Activated naive CD4-positive, alpha-beta T cell treated with anti-CD3 and anti-CD28 coated beads, Interleukin-2, amount 50 U/mL, for 72 hours (primary cell): Measurements from ENCODE around the gene DGKI. TPM values are rescaled to one million over a fixed set of nuclear protein-coding genes. Genes with fewer than 3 reads are reported as not detected.

Experiments used
- ATAC-seq, 2 donors: fragments of 150-1000 bp; cut with Tn5 transposase; 2 replicates each; pipeline ENCODE4 v1.10.0; 2021; ENCODE audit warnings: mild to moderate bottlenecking in 2 of 2, moderate library complexity in 2 of 2
- DNase-seq, 2 donors: peaks; one replicate each; pipeline ENCODE4 v3.0.0; 2021 to 2022; ENCODE audit warnings: low spot score in 2 of 2
- H3K27ac Mint-ChIP-seq, 2 donors: one replicate each; pipeline ENCODE4 v1.8.0; 2022; ENCODE audit warnings: mild to moderate bottlenecking in 2 of 2, mixed read lengths in 2 of 2
- H3K36me3 Mint-ChIP-seq, 2 donors: one replicate each; pipeline ENCODE4 v1.8.0; 2022; ENCODE audit warnings: mixed read lengths in 2 of 2
- H3K9me3 Mint-ChIP-seq, 2 donors: one replicate each; pipeline ENCODE4 v1.8.0; 2022; ENCODE audit warnings: mixed read lengths in 2 of 2
- total RNA-seq, 2 donors: library from RNA; stranded (reverse); gene quantifications; one replicate each; pipeline ENCODE4 v1.2.3, GENCODE V29; 2022

Gene DGKI
- total RNA-seq, 2 donors from 2014 or later, result 0.71 to 16.8 TPM

DNA sequence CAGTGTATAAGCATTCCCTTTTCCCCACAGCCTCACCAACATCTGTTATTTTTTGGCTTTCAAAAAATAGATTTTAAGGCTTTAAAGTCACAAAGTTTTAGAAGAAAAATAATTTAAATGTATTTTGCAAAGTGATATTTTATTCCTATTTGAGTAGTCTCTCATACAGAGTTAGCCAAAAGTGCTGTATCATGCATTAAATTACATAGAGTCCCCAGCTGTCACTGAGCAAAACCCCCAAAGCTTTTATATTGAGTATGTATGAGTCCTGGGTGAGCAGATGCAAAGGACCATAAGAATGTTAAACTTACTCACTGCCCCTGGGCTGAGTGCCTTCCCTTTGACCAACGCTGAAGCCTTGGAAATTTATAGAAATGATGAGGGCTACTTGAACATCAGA is 432.9 kb downstream of the DGKI start:
- Mint-ChIP-seq H3K36me3 (no peaks in the 10 kb centered on the region), H3K27ac (no peak overlapping the region), H3K9me3 (peaks cover 3 to 12% of the 10 kb centered on the region in 2 donors)
- ATAC-seq (no peak), DNase-seq (no peak)

DNA sequence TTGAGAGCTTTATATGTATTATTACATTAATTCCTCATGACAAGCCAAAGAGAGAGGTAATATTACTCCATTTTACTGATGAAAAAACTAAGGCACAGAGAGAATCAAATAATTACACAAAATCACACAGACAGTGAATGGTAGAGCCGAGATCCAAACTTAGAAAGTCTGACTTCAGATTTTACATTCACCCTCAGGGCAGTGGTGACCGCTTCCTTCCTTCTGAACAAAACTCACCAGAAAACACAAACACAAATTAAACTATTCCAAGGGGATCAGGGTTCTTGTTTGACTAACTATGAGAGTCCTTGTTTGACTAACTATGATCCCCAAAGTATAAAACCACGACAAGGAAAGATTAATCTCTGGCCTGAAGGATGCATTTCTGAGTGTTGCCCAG is 435.3 kb downstream of the DGKI start:
- no peak for DNase-seq
- H3K9me3 Mint-ChIP-seq, result peaks cover 10 to 12% of the 10 kb centered on the region in 2 donors
- no peaks in the 10 kb centered on the region for H3K36me3 Mint-ChIP-seq
- no peak for ATAC-seq
- no peak overlapping the region for H3K27ac Mint-ChIP-seq

DNA sequence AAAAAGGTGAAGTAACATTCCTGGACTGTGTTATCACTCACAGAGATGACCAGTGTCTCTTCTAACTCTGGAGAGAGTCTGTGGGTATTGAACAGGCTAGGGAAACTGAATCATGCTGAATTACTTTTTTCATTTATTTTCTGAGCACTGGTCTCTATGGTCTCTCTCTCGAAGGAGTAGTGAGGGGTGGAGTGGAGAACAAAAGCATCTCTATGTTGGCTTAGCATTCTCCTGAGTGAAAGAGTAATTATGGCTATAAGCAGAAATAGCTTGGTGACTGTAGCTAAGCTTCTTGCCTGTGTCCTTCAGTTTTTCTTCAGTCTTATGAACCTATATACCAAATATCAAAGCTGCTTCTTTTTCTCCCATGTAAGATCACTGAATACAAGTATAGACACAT is 438.6 kb downstream of the DGKI start:
- H3K36me3 Mint-ChIP-seq, result no peaks in the 10 kb centered on the region
- ATAC-seq (no peak), DNase-seq (no peak)
- peaks cover 10 to 16% of the 10 kb centered on the region in 2 donors for H3K9me3 Mint-ChIP-seq
- H3K27ac Mint-ChIP-seq, result no peak overlapping the region

DNA sequence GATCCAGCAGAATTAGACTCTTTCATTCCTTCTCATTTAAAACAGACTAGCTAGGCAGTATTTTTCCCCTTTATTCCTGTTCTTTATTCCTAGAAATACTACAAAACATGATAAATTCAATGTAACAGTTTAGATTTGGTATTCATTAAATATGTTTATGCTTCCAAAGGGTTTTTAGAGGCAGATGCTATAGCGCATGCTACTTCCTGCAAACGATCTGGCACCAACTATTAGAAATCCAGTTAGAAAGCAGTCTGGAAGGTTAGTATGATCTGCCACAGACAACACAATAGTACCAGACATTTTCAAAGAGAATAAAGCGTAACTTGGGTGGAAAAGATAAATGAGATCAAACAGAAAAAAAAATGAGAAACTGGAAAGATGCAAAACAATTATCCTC is 439.7 kb downstream of the DGKI start:
- H3K9me3 Mint-ChIP-seq, result peaks cover 7 to 11% of the 10 kb centered on the region in 2 donors
- no peak for ATAC-seq

DNA sequence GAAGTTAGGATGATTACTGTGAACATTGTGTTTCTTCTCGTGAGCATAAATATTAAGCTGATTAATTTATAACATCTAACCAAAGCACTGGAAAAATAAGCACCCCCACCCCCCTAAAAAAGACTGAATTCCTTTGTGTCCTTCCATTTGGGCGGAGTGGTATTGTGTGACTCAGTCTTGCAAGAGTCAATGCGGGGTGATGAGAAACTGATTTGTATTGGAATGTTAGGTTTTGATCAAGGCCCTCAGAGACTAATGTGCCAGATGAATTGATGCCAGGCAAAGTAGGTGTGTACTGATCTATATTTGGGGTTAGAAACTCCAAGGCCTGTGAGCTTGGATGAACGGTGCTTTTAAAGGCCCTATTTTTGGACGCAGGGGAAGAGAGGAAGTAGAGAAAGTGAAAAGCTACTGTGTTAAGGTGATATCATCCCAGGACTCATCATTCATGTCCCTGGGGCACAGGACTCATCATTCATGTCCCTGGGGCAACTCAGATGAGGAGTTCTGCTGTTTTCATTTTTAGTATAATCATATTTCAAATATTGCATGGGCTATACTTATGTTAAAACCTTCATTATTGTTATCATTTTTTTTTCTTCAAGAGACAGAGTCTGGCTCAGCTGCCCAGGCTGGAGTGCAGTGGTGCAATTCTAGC is 442.0 kb downstream of the DGKI start:
- H3K36me3 Mint-ChIP-seq, result no peaks in the 10 kb centered on the region
- H3K9me3 Mint-ChIP-seq, result peaks cover 4 to 7% of the 10 kb centered on the region in 2 donors
- DNase-seq (no peak), ATAC-seq (no peak)
- H3K27ac Mint-ChIP-seq, result no peak overlapping the region

More for the DNA sequence above, 439.7 kb downstream of the DGKI start:
- DNase-seq, result no peak
- no peak overlapping the region for H3K27ac Mint-ChIP-seq
- no peaks in the 10 kb centered on the region for H3K36me3 Mint-ChIP-seq

DNA sequence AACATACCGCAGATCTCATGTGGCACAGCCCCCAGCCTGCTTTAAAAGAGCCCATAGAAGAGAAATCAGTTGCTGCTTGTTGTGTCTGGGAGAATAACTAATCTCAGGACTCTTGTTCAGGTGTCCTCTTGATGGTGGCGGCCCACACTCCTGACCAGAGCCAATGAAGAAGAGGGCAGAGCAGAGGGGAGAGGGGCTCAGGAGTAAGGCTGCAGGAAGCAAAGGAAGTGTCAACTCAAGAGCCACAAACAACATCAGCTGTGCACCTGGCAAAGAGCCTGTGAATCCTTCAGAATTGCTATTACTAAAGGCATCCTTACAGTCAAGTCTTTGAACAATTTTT is 443.4 kb downstream of the DGKI start:
- ATAC-seq (no peak), DNase-seq (no peak)
- no peak overlapping the region for H3K27ac Mint-ChIP-seq
- no peaks in the 10 kb centered on the region for H3K36me3 Mint-ChIP-seq
- H3K9me3 Mint-ChIP-seq, result peaks cover 4 to 5% of the 10 kb centered on the region in 2 donors

DNA sequence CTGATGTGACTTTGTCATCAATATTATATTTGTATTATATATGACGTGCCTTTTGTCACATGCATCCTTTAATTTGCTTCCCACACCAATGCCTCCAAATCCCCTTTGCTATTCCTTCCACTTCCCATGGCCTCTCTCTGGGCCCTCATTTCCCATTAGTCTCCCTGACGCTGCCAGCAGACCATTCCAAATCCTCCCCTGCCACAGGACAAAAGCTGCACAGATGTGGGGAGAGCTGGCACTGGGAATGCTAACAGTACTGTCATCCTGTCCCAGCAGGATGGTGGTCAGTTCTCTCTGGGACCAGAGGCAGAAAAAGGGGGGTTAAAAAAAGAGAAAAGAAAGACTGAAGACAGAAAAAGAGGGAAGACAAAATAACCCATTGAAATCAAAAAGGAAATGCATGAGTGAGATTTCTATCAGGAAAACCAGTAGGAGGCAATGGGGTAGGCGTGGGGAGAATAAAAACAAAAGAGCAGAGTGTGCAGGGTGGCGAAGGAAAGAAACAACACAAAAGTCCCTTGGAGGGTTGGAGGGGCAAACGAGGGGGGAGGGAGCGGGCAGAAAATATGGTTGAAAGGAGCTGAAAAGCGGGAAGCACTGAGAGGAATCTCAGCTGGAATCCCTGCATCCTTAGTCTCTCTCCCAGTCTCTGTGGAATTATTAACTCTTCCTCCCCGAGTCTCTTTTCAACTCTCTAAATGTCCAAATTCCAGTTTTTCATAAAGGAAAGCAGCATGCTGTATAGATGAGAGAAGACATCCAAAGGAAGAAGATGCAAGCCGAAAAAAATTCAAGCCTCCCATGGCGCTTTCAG is 444.0 kb downstream of the DGKI start:
- Mint-ChIP-seq H3K36me3 (no peaks in the 10 kb centered on the region), H3K27ac (no peak overlapping the region), H3K9me3 (peaks cover 3 to 4% of the 10 kb centered on the region in 2 donors)
- ATAC-seq, result no peak
- no peak for DNase-seq

DNA sequence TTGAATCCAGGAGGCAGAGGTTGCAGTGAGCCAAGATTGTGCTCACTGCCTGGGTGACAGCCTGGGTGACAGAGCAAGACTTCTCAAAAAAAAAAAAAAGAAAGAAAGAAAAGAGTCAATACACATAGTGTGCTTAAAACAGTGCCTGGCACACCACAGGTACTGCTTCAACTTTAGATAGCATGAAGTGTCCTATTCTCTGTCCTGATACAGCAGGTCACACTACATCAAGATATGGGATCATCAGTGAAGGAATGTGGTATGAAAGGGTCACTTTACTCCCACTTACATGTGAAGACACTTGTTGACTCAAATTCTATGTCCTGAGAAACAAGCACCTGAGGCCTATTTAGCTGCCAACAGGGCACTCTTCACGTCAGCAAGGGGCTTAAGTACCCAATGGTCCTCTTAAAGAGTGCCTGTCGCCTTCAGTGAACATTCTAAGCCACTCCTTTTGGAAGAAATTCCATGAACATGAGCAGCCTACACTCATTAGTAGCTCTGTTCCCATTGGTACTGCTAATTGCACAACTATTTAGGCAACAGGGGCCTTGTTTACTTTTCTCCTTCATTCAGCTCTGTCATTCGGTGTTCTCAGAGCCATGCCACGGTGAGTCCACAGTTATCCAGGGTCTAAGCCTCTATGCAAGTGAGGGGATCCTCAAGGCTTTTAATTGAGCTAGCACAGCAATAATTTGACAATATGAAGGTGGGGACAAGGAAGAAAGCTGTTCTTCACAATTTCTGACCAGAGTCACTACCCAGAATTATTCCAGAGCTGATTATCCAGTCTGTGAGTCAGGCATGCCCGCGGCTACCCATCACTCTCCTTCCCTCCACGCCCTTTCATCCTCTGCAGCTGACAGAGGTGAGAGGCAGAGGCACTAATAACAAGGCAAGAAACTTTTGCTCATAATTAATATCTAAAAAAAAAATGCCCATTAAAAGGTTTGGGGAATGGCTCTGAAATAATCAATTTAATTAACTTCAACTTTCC is 446.6 kb downstream of the DGKI start:
- Mint-ChIP-seq H3K9me3 (peaks cover 3 to 4% of the 10 kb centered on the region in 2 donors), H3K27ac (no peak overlapping the region), H3K36me3 (no peaks in the 10 kb centered on the region)
- ATAC-seq (no peak), DNase-seq (no peak)

DNA sequence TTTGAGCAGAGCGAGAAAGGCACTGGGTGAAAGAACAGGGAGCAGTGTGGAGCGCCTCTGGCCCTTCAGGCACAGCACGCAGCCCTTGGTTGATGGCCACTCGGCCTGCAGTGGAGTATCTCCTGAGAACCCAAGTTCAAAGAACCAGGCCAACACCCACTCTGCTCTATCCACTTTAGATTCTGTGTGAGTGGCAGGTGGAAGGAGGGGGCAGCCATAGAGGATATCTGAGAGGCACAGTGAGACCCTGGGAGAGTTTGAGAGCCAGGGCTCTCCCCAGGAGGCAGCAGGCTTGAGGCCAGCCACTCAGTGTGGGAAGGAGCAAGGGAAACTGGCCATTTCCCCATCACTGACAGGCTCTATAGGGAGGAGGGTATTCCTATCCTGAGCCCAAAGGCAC is 450.7 kb downstream of the DGKI start:
- H3K36me3 Mint-ChIP-seq, result no peaks in the 10 kb centered on the region
- H3K9me3 Mint-ChIP-seq, result peaks cover 3 to 5% of the 10 kb centered on the region in 2 donors
- no peak for DNase-seq
- H3K27ac Mint-ChIP-seq, result no peak overlapping the region
- ATAC-seq, result no peak

DNA sequence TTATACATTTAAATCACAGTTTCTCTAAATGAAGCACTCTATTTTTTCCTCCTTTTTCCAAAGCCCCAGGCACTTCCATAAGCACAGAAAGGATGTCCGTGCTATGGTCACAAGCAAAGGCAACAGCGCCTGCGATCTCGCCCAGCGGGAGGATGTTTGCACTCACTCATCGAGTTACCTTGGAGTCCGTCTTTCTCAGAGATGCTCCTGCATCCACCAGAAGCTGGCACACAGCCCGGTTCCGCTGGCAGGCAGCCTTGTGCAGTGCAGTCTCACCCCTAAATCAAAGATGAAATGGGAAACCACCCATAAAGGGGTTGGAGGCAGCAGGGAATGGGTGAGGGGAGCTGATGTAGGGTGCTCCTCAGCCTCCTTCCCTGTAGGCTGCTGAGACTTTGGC is 451.4 kb downstream of the DGKI start:
- Mint-ChIP-seq H3K36me3 (no peaks in the 10 kb centered on the region), H3K27ac (no peak overlapping the region), H3K9me3 (peaks cover 3 to 5% of the 10 kb centered on the region in 2 donors)
- ATAC-seq (no peak), DNase-seq (no peak)

DNA sequence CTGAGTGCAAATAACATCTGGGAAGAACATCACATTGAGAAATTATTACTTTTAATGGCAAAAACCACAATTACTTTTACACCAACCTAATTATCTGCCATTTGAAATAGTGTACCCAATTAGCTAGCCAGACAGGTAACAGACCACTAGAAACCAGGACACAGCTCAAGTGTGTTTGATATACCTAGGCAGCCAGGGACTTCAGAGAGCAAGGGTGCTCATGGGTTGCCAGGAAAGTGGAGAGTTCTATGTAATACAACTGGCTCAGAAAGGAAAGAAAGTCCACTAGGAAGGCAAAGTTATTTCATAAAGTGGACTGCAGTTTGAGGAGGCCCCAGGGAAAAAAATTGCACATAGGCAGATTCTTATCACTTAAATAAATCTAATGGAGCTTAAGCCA is 453.2 kb downstream of the DGKI start:
- Mint-ChIP-seq H3K27ac (no peak overlapping the region), H3K36me3 (no peaks in the 10 kb centered on the region), H3K9me3 (peaks cover 3 to 5% of the 10 kb centered on the region in 2 donors)
- ATAC-seq (no peak), DNase-seq (no peak)

DNA sequence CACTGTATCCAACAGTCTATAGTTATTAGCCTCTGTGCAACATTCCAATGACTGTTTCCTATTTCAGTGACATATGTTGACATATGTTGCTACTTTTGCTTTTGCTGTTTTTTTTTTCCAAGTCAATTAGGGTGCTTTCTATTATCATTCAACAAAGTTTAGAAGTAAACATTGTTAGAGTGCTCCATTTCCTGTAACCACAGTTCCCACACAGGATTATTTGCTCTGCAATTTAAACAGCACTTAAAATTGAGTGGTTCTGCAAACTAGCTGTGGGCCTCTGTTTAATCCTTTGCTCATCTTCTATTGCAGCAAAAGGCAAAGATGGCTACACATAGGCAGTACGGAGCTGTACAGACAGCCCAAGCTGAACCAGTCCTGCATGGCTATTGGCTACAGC is 456.7 kb downstream of the DGKI start:
- H3K9me3 Mint-ChIP-seq, result peaks cover 4 to 5% of the 10 kb centered on the region in 2 donors
- ATAC-seq, result no peak

DNA sequence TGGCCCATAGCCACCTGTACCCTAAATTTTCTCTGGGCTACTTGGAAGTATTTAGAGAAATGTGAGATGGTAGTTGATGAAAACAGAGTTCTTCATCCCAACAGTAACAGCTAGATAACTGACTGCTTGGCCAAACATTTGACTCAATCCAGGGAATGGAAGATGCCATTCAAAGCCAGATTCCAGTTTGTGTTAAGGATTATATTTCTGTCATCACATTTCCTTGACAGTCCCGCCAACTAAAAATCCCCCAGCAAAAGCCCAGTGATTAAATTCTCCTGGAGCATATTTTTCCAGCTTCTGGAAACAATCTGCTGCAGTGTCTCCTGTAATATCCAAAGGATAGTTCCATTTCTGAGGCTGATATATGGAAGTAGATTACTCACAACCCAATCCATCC is 457.9 kb downstream of the DGKI start:
- Mint-ChIP-seq H3K36me3 (no peaks in the 10 kb centered on the region), H3K27ac (no peak overlapping the region), H3K9me3 (peaks cover 4 to 5% of the 10 kb centered on the region in 2 donors)
- no peak for DNase-seq
- ATAC-seq, result no peak

More for the DNA sequence above, 456.7 kb downstream of the DGKI start:
- Mint-ChIP-seq H3K27ac (no peak overlapping the region), H3K36me3 (no peaks in the 10 kb centered on the region)
- DNase-seq, result no peak

DNA sequence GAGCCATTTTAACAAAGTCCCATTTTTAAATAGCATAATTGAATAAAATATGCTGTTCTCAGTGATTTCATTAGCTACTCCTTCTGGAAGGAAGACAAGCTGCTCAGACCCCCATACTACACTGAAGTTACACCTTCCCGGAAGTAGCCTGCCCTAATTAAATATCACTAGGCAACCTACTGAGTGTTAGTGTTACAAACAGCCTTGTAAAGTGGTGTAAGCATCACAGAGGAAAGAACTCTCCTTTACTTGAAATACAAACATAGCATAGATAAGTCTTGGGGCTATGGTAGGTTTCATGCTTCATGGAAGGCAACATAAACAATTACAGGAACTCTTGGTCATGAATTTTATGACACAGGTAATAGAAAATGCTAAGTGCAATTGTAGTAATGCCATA is 459.8 kb downstream of the DGKI start:
- ATAC-seq (no peak), DNase-seq (no peak)
- Mint-ChIP-seq H3K36me3 (no peaks in the 10 kb centered on the region), H3K9me3 (peaks cover 4 to 5% of the 10 kb centered on the region in 2 donors), H3K27ac (no peak overlapping the region)

DNA sequence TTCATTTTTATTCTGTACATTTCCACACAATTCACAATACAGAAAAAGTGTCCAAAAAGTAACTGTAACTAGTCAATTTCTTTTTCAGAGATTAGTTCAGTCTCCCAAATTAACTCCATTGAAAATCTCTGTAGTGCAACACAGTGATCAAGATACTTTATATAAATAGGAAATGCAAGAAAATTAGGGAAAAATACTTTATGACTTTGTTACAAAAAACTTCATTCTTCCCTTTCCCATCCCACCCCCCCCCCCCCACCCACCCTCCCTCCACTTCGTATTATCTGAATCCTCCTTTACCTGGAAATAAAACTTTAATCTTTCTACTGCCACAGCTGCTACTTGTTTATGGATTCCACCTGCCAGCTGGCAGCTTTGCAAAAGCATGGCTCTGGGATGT is 465.7 kb downstream of the DGKI start:
- Mint-ChIP-seq H3K27ac (no peak overlapping the region), H3K36me3 (no peaks in the 10 kb centered on the region), H3K9me3 (peaks cover 16 to 23% of the 10 kb centered on the region in 2 donors)
- ATAC-seq (no peak), DNase-seq (no peak)

DNA sequence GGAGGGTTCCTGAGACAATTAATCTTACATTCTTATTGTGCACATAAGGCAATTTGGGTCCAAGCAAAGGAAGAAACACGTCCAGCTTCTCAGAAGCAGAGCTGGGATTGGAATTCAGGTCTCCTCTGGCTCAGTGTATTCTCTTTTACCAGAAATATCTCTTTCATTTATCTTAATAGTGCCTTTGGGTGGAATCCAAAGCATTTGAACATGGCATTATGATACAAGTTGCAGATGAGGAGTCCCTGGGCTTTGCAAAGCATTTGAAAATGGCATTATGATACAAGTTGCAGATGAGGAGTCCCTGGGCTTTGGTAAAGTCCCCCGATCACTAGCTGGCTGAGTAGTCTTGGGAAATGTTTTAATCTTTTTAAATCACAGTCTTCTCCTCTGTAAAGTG is 473.3 kb downstream of the DGKI start:
- Mint-ChIP-seq H3K27ac (no peak overlapping the region), H3K36me3 (no peaks in the 10 kb centered on the region), H3K9me3 (peaks cover 9 to 11% of the 10 kb centered on the region in 2 donors)
- DNase-seq (no peak), ATAC-seq (no peak)

DNA sequence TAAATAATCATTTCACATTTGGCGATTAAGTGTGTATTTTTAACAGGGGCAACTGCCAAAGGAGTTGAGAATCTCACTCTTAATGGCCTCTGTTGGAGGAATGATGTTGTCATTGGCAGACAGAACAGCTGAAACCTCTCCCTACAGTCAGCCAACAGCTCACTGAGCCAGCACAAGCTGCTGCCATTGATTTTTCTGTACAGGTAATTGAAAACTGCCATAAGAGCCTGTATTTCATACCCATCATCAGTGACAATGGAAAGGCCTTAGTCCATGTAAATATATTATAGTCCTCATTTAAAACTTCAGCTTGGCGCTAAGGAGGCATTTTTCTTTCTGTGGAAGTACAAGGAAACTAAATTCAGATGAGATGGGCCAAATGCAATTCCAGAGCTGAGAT is 475.2 kb downstream of the DGKI start:
- Mint-ChIP-seq H3K9me3 (no peaks in the 10 kb centered on the region), H3K36me3 (no peaks in the 10 kb centered on the region), H3K27ac (no peak overlapping the region)
- ATAC-seq (no peak), DNase-seq (no peak)
